DOHH2 (cell line): Measurements from ENCODE around the gene SAMD14.

Experiments
- EZH2phosphoT487 ChIP-seq: fragments of 200-600 bp; sonication (generic); IDR thresholded peaks from 2 replicates; pipeline ENCODE4 v1.6.1; 2017; ENCODE audit warnings: borderline replicate concordance, mild to moderate bottlenecking, antibody characterized with exemption, low read length, moderate library complexity, mixed read lengths
- TF ChIP-seq, protein P1 (sequence below): fragments of 200-600 bp; sonication (generic); IDR thresholded peaks from one replicate; pipeline ENCODE4 v1.5.1; 2014; ENCODE audit warnings: antibody characterized with exemption, mild to moderate bottlenecking, low read depth, low read length; ENCODE audit not compliant: poor library complexity, severe bottlenecking

GRCh38 chr17:50170662-50171370 is 40.9 kb upstream of the SAMD14 start:
- TF ChIP-seq, protein P1, sequence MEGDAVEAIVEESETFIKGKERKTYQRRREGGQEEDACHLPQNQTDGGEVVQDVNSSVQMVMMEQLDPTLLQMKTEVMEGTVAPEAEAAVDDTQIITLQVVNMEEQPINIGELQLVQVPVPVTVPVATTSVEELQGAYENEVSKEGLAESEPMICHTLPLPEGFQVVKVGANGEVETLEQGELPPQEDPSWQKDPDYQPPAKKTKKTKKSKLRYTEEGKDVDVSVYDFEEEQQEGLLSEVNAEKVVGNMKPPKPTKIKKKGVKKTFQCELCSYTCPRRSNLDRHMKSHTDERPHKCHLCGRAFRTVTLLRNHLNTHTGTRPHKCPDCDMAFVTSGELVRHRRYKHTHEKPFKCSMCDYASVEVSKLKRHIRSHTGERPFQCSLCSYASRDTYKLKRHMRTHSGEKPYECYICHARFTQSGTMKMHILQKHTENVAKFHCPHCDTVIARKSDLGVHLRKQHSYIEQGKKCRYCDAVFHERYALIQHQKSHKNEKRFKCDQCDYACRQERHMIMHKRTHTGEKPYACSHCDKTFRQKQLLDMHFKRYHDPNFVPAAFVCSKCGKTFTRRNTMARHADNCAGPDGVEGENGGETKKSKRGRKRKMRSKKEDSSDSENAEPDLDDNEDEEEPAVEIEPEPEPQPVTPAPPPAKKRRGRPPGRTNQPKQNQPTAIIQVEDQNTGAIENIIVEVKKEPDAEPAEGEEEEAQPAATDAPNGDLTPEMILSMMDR: no peak
- no peak for TF ChIP-seq EZH2phosphoT487
